BE2C (cell line): ENCODE data around the gene ADAMTS2.
A peak's percentile ranks its signal among the peaks of the same experiment; 100 is the strongest.

Source experiments
- DNase-seq: peaks from one replicate; pipeline ENCODE4 v3.0.0-alpha.2; 2020
- H3K27me3 ChIP-seq: fragments of 250-450 bp; sonication (Bioruptor Pico); 2 replicates; pipeline ENCODE4 v1.5.1; 2020; ENCODE audit warnings: mild to moderate bottlenecking
- H3K36me3 ChIP-seq: fragments of 250-450 bp; sonication (Bioruptor Pico); 2 replicates; pipeline ENCODE4 v1.5.1; 2020; ENCODE audit warnings: mild to moderate bottlenecking
- H3K4me1 ChIP-seq: fragments of 250-450 bp; sonication (Bioruptor Pico); 2 replicates; pipeline ENCODE4 v1.5.1; 2020
- H3K4me3 ChIP-seq: 2 replicates; pipeline ENCODE4 v1.5.1; 2011; ENCODE audit warnings: low read depth, low read length
- H3K9me3 ChIP-seq: fragments of 250-450 bp; sonication (Bioruptor Pico); 2 replicates; pipeline ENCODE4 v1.5.1; 2020
- TF ChIP-seq, protein P1 (sequence below): IDR thresholded peaks from 2 replicates; pipeline ENCODE4 v1.5.1; 2012; ENCODE audit warnings: mild to moderate bottlenecking, low read depth, low read length

The ADAMTS2 gene

DNA sequence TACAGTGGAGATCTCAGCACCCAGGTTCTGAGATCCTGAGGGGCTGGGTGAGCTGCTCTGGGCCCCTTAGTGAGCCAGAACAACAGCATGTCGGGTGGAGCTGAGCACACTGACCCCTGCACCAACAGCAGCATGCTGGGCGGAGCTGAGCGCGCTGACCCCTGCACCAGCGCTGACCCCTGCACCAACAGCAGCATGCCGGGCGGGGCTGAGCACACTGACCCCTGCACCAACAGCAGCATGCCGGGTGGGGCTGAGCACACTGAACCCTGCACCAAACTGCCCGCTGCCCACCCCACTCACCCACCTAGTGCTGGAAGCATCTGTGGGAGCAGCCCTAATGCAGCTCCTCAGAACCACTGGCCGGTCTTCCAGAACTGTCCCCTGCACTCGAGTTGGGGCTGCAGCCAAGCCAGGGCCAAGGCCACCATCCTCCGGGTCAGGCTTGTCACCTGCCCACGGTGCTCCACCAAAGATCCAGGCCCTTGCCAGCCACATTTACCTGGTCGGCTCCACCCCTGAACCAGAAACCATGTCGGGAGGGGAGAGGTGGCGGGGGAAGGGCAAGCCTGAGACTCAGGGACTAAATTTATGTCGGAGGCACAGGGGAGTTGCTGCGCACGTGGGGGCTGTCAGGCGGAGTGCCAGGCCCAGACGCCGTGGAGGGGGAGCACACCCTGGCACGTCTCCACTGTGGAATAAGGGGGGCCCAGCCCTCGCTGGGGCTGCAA, 80.3 kb downstream of the ADAMTS2 start:
- DNase-seq: peak; percentile 11
- Histone ChIP-seq H3K27me3 (no peaks in the 10 kb centered on the region), H3K4me3 (no peak overlapping the region)

DNA sequence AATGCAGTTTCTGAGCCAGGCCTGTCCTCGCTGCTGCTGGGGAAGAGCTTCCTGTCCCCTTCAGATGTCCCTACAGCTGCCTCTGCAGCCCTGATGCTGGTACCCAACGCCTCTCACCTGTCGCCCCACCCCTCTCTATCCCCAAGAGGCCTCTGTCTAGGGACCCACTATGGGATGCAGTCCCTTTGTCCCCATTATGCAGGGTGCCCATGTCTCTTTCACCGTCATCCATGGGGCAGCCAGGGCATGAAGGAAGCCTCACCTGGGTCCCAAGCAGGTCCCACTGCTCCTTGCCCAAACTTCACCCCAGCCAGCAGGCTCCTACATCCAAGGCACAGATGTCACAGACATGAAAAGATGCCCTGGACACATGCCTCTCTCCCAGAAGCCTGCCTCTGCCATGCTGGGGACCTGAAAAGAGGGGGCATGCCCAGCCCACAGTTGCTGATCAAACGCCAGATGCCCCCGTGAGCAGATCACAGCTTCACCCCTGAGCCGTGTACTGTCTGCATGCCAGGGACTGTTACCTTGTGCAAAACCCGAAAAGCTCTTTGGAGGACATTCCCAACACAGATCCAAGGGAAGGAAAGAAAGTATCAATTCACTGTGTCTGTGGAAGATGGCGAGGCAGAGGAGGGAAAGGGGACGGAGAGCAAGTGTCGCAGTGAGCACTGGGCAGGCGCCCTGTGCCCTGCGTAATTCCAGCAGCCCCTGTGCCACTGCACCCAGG, 81.0 kb downstream of the ADAMTS2 start:
- H3K4me3 ChIP-seq: no peak overlapping the region
- H3K27me3 ChIP-seq: no peaks in the 10 kb centered on the region
- TF ChIP-seq, protein P1, sequence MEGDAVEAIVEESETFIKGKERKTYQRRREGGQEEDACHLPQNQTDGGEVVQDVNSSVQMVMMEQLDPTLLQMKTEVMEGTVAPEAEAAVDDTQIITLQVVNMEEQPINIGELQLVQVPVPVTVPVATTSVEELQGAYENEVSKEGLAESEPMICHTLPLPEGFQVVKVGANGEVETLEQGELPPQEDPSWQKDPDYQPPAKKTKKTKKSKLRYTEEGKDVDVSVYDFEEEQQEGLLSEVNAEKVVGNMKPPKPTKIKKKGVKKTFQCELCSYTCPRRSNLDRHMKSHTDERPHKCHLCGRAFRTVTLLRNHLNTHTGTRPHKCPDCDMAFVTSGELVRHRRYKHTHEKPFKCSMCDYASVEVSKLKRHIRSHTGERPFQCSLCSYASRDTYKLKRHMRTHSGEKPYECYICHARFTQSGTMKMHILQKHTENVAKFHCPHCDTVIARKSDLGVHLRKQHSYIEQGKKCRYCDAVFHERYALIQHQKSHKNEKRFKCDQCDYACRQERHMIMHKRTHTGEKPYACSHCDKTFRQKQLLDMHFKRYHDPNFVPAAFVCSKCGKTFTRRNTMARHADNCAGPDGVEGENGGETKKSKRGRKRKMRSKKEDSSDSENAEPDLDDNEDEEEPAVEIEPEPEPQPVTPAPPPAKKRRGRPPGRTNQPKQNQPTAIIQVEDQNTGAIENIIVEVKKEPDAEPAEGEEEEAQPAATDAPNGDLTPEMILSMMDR: no peak
- peaks cover 5% of the 10 kb centered on the region for H3K4me1 ChIP-seq
- no peaks in the 10 kb centered on the region for H3K9me3 ChIP-seq
- DNase-seq: no peak
- H3K36me3 ChIP-seq: no peaks in the 10 kb centered on the region

More for the DNA sequence above, 80.3 kb downstream of the ADAMTS2 start:
- TF ChIP-seq, protein P1: no peak
- no peaks in the 10 kb centered on the region for H3K9me3 ChIP-seq
- H3K36me3 ChIP-seq: no peaks in the 10 kb centered on the region
- peaks cover 5% of the 10 kb centered on the region for H3K4me1 ChIP-seq

DNA sequence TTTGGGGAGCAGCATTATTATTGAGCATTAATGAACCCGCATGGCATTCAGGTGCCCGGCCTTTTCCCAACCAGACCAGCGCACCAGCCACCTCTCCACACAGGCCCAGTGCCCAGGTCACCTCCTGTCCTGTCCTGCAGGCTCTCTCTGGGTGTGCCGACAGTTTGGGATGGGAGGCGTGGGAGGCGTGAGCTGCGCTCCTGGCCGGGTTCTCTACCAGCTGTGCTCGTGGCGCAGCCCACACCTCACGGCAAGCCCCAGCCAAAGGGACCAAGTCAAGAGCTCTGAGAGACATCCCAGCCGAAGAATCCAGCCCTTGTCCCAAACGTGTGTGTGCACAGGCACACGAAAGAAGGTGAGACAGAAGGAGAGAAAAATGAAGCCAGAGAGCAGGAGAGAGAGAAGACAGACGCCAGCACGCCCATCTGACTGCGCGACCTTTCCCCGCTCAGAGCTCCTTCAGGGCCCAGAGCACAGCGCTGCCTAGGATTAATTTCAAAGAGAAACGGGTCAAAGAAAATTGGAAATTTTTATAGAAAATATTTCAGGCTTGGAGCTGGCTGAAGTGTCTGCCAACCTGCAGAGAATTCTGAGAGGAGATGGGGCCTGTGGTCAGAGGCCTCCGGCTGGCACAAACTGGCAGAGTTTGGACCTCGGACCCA, 81.7 kb downstream of the ADAMTS2 start:
- peaks cover 5% of the 10 kb centered on the region for H3K4me1 ChIP-seq
- H3K36me3 ChIP-seq: no peaks in the 10 kb centered on the region
- no peaks in the 10 kb centered on the region for H3K27me3 ChIP-seq
- DNase-seq: no peak
- H3K9me3 ChIP-seq: no peaks in the 10 kb centered on the region
- H3K4me3 ChIP-seq: no peak overlapping the region
- TF ChIP-seq, protein P1: no peak

DNA sequence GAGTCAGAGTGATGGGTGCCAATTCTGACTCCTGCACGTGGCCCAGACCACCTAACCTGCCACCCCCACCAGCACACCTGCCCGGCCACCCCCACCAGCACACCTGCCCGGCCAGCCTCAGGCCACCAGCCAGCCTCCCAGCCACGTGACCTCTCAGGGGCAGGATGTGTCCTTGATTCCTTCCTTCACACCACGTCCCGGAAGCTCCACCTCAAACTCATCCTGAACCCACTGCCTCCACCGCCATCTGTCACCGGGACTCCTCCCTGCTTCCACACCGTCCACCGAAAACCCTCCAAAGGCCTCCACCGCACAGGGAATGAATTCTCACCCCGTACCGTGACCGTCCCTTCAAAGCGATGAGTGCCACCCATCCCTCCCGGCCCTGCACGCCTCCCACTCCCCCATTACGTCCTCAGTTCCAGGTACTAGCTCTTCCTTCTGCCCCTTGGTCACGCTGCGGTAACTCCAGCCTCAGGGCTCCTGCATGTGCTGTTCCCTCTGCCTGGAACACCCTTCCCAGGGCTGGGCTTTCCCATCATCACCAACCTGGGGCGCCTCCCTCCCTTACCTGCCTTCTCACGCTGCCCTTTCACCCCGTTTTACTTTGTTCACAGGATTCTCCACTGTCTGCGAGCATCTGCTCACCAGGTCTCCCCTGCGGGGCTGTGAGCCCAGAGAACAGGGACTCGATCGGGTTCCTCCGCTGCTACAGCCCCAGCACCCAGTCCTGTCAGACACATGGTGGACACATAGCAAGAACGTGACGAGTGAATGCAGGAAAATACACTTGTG, 82.9 kb downstream of the ADAMTS2 start:
- H3K4me1 ChIP-seq: peaks cover 5% of the 10 kb centered on the region
- no peak for DNase-seq
- H3K36me3 ChIP-seq: no peaks in the 10 kb centered on the region
- H3K4me3 ChIP-seq: no peak overlapping the region
- TF ChIP-seq, protein P1: no peak
- H3K9me3 ChIP-seq: no peaks in the 10 kb centered on the region
- H3K27me3 ChIP-seq: no peaks in the 10 kb centered on the region

DNA sequence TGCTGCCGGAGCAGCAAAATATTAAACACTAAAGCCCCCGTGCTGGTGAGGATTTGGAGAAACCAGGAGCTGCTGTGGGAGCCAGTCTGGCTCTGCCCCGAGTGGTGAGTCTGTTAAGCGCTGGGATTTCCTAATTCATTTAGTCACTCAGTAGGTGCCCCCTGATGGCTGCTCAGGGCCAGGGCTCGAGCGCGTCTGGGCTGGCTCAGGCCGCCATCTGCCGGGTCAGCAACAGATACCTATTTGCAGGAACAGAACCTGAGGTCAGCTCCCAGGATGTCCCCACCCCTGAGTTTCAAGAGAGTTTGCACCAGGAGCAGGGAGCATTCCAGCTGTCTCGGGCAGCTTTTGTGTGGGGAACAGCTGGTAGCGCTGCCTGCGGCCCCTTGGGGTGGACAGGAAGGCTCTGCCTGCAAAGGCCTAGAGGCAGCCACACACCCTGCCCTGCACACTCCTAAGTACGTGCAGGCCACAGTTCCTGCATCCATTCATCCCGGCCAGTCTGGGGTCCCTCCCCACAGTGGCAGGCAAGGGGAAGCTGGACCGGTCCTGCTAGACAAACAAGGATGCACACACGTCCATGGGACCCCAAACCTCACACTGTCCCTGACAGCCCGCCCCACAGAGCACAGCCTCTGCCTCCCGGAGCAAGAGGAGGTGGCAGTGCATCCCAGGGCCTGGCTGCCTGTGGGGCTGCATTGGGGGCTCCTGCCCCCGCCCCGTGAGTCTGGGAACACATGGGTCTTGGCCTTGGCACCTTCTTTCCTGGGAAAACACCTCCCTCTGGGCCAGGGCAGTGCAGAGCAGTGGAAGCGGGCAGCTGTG, 83.7 kb downstream of the ADAMTS2 start:
- no peaks in the 10 kb centered on the region for H3K9me3 ChIP-seq
- DNase-seq: peak; percentile 64
- no peak overlapping the region for H3K4me3 ChIP-seq
- H3K36me3 ChIP-seq: no peaks in the 10 kb centered on the region
- TF ChIP-seq, protein P1: peak; percentile 50
- H3K27me3 ChIP-seq: no peaks in the 10 kb centered on the region
- peaks cover 5% of the 10 kb centered on the region for H3K4me1 ChIP-seq
